G401 (cell line): ENCODE results near the gene COLEC12. TPM values are rescaled to one million over a fixed set of nuclear protein-coding genes. Genes with fewer than 3 reads are reported as not detected.

Experiments used
- DNase-seq: peaks from one replicate; pipeline ENCODE4 v3.0.0-alpha.2; 2015; ENCODE audit warnings: low spot score
- in situ Hi-C: cut with HindIII; loops from 2 replicates; pipeline ENCODE4 v1.10.0; 2016; ENCODE audit warnings: low sequenced_read_pairs, mixed read lengths
- total RNA-seq: library from RNA; depleted of rRNA; stranded (reverse); fragments of >200 nt; shearing (Covaris generic); gene quantifications from 2 replicates; pipeline ENCODE4 v1.2.3, GENCODE V29; 2014; rRNA removed

COLEC12 gene
- total RNA-seq, 1 experiment from 2014 or later = 2.4 TPM

DNA sequence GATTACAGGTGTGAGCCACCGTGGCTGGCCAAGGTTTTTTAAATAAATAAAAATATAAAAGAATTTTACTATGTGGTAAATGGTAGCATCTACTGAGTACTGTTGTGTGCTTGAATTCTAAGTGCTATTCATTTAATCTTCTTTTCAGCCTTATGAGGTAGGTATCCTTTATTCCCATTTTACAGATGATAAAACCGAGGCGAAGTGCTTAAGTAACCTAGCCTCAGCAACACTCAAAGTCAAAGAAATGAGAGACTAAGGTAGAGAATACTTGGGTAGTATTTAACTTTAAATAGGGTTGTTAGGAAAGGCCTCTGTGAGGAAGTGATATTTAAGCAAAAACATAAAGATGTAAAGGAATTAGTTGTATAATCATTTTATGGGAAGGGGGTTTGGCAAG lies 227.0 kb downstream of the COLEC12 start:
- in situ Hi-C loops = no loop called here
- DNase-seq = no peak

DNA sequence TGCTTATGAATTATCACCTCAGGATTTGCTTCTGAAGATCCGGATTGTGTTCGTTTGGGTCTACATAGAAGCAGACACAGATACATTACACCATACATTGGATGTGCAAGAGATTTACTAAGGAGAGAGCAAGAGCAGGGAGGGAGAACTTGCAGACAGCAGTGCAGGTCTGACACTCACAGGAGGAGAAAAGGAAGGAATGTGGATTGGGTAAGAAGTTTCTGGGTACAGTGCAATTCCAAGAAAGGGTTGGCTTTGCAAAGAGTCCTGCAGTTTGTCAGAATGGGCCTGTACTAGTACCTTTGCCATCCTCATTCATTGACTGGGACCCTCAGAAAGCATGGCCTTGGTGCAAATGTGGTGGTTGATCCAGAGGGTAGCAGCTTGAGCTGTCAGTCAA lies 227.9 kb downstream of the COLEC12 start:
- DNase-seq = no peak
- in situ Hi-C loops = no loop called here

DNA sequence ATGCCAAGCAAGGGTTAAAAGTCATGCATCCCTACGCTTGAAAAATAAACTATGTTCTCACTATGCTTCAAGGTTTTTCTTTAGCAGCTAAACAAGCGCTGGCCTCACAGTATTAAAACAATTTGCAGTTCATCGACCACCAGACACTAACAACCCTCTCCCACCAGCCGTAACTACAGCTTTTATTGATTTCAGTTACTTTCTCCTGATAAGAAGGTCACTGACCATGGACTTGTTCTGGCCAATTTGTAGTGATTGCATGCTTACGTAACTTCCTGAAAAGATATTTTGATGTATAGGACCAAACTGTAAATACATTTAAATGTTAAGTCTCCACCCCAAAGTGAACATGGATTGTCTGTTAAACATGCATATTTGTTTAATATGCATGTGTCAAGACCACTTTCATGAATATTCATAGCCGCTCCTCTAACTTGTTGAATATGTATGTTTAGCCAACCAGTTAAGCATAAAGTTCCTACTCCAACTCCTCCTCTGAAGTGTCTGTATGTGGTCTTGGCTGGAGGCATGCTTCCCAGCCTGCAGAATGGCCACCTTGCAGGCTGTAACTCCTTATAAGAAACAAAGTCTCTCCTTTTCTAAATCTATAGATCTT lies 230.9 kb downstream of the COLEC12 start:
- in situ Hi-C loops = no loop called here
- no peak for DNase-seq

DNA sequence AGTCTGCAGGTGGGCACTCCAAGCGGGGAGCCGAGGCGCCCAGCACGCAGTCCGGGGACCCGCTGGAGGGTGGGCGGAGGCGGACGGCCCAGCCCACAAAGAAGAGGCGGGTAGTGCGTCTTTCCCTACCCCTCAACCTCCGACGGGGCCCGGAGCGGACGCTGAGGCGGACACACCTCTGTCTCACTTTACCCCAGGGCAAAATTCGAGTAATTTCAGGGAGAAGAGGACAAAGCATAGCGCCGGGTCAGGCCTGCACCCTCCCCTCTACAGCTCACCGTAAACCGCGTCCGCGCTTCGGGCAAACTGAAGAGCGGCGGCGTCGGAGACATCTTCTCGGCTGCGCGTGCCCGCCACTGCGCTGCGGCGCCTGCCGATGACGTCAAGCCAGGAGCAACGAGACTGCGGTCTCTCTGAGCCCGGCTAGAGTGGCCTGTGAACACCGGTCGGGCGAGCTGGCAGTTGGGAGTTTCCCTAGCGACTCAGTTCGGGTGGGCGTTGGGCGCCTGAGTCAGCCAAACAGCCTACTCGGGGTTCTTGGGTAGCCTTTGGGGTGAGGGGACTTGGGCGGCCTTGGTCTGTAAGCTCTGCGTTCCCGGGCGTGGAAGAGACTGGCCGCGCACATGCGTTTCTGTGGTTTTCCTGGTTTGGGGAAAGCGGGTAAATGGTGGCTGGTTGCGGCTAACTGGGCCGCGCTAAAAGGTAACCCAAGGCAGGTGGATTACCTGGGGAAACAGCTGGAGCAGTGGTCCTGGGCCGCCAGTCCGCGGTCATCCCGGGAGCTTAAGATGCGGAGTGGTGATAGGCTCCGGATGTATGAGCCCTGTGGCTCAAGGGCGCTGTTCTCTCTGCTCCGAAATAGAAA lies 232.6 kb downstream of the COLEC12 start, which contains the start of gene THOC1:
THOC1 (minus strand) TSS at position 360 of the 865 bp plus-strand sequence; CDS start at position 332, 28 bp downstream.
- in situ Hi-C loops = no loop called here
- DNase-seq = peak; percentile 89

DNA sequence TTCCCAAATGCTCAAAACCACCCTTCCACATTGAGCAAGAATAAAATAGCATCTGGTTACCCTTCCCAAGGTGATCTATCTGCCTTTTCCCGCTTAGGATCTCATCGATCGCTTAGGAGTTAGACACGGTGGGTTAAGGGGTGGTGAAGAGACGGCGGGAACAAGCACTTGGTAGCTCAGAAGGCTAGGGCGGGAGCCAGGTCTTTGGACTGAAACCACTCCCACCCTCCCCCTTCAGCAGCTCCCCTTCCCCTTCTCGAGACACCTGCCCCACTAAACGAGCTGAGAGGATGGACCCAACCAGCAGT lies 233.2 kb downstream of the COLEC12 start:
- DNase-seq = peak; percentile 25
- in situ Hi-C loops = no loop called here

Other genes with a start within 250 kb of the COLEC12 start
- 46.2 and 63.2 TPM in 2 replicates for gene THOC1, start 232.7 kb downstream of the COLEC12 start, total RNA-seq
- not detected in 2 replicates for gene CETN1, start 79.7 kb upstream of the COLEC12 start, total RNA-seq
- gene CLUL1, start 96.3 kb upstream of the COLEC12 start, total RNA-seq = 1.3 TPM in 1 of 2 replicates, not detected in the other
- 136 and 166 TPM in 2 replicates for gene TYMS, start 157.0 kb upstream of the COLEC12 start, total RNA-seq
- gene ENOSF1, start 211.9 kb upstream of the COLEC12 start, total RNA-seq = 57.1 and 88.7 TPM in 2 replicates